Trophoblast cell (in vitro differentiated cells and primary cell): ENCODE data around the gene RIOK3.

Experiments
- DNase-seq, 2 donors: peaks; one replicate each; pipeline ENCODE4 v3.0.0-alpha.2; 2016
- H2AFZ ChIP-seq: 2 replicates; pipeline ENCODE4 v1.6.1; 2013; ENCODE audit warnings: low read length, moderate library complexity, mild to moderate bottlenecking; ENCODE audit not compliant: insufficient read depth, poor library complexity
- H2AK5ac ChIP-seq: 2 replicates; pipeline ENCODE4 v1.6.1; 2013; ENCODE audit warnings: mild to moderate bottlenecking, low read length
- H2BK120ac ChIP-seq: 2 replicates; pipeline ENCODE4 v1.6.1; 2013; ENCODE audit warnings: low read length, mild to moderate bottlenecking, moderate library complexity; ENCODE audit not compliant: insufficient read depth, poor library complexity
- H2BK12ac ChIP-seq: 2 replicates; pipeline ENCODE4 v1.6.1; 2013; ENCODE audit warnings: mild to moderate bottlenecking, low read length, moderate library complexity
- H2BK5ac ChIP-seq: 2 replicates; pipeline ENCODE4 v1.6.1; 2013; ENCODE audit warnings: low read length, low read depth, moderate library complexity, mild to moderate bottlenecking; ENCODE audit not compliant: poor library complexity
- H3K14ac ChIP-seq: 2 replicates; pipeline ENCODE4 v1.6.1; 2013; ENCODE audit warnings: mild to moderate bottlenecking, low read length
- H3K18ac ChIP-seq: 2 replicates; pipeline ENCODE4 v1.6.1; 2013; ENCODE audit warnings: mild to moderate bottlenecking, low read length
- H3K23ac ChIP-seq: 2 replicates; pipeline ENCODE4 v1.6.1; 2013; ENCODE audit warnings: low read length
- H3K27ac ChIP-seq: 2 replicates; pipeline ENCODE4 v1.5.1; 2013; ENCODE audit warnings: low read depth, mild to moderate bottlenecking, inconsistent platforms, low read length, moderate library complexity
- H3K27me3 ChIP-seq: 2 replicates; pipeline ENCODE4 v1.6.1; 2013; ENCODE audit warnings: inconsistent platforms, mild to moderate bottlenecking, low read length, moderate library complexity; ENCODE audit not compliant: insufficient read depth
- H3K36me3 ChIP-seq, 2 experiments: 1 replicate in 1 of 2; 2 replicates in 1 of 2; pipeline ENCODE4 v1.6.1; 2013; ENCODE audit warnings: low read length in 2 of 2, mild to moderate bottlenecking in 2 of 2, moderate library complexity in 1 of 2; ENCODE audit not compliant: insufficient read depth in 2 of 2, control insufficient read depth in 1 of 2
- H3K4ac ChIP-seq: 2 replicates; pipeline ENCODE4 v1.6.1; 2013; ENCODE audit warnings: low read depth, mild to moderate bottlenecking, low read length, moderate library complexity
- H3K4me1 ChIP-seq, 2 experiments: 1 replicate in 1 of 2; 2 replicates in 1 of 2; pipeline ENCODE4 v1.6.1; 2013; ENCODE audit warnings: low read length in 2 of 2, mild to moderate bottlenecking in 2 of 2, moderate library complexity in 1 of 2; ENCODE audit not compliant: insufficient read depth in 2 of 2, control insufficient read depth in 1 of 2
- H3K4me2 ChIP-seq: 2 replicates; pipeline ENCODE4 v1.6.1; 2013; ENCODE audit warnings: inconsistent platforms, mild to moderate bottlenecking, low read length, moderate library complexity
- H3K4me3 ChIP-seq: 2 replicates; pipeline ENCODE4 v1.5.1; 2013; ENCODE audit warnings: mild to moderate bottlenecking, low read depth, low read length, inconsistent platforms
- H3K79me1 ChIP-seq: one replicate; pipeline ENCODE4 v1.6.1; 2013; ENCODE audit warnings: low read length
- H3K79me2 ChIP-seq: 2 replicates; pipeline ENCODE4 v1.6.1; 2013; ENCODE audit warnings: low read length, mild to moderate bottlenecking; ENCODE audit not compliant: control insufficient read depth, insufficient read depth, poor library complexity
- H3K9ac ChIP-seq: 2 replicates; pipeline ENCODE4 v1.6.1; 2013; ENCODE audit warnings: mild to moderate bottlenecking, low read length
- H3K9me3 ChIP-seq: 2 replicates; pipeline ENCODE4 v1.6.1; 2013; ENCODE audit warnings: low read depth, mild to moderate bottlenecking, control low read depth, inconsistent platforms, low read length; ENCODE audit not compliant: insufficient read depth
- H4K12ac ChIP-seq: 2 replicates; pipeline ENCODE4 v1.6.1; 2013; ENCODE audit warnings: low read depth, mild to moderate bottlenecking, low read length, moderate library complexity
- H4K8ac ChIP-seq: 2 replicates; pipeline ENCODE4 v1.6.1; 2013; ENCODE audit warnings: low read depth, mild to moderate bottlenecking, low read length, moderate library complexity
- H4K91ac ChIP-seq: one replicate; pipeline ENCODE4 v1.6.1; 2013; ENCODE audit warnings: low read depth, mild to moderate bottlenecking, low read length, moderate library complexity
- WGBS: extraction: QIAGEN DNeasy Blood & Tissue Kit; methylation state at CpG from one replicate; pipeline ENCODE4 v1.1.7; 2013; ENCODE audit warnings: missing lambda C conversion rate; ENCODE audit not compliant: insufficient read length, insufficient coverage; ENCODE audit errors: extremely low coverage; 5-methylcytosine and 5-hydroxymethylcytosine counted together

Gene RIOK3

GRCh38 chr18:23479829-23480505 is 26.9 kb downstream of the RIOK3 start:
- no peak overlapping the region for H3K27ac ChIP-seq
- H4K91ac ChIP-seq: no peak overlapping the region
- no peak overlapping the region for H3K9ac ChIP-seq
- no peak overlapping the region for H2BK12ac ChIP-seq
- no peaks in the 10 kb centered on the region for H3K4me1 ChIP-seq
- H4K8ac ChIP-seq: no peak overlapping the region
- no peak overlapping the region for H3K18ac ChIP-seq
- no CpG with 5 or more reads among the region's 3 CpGs for WGBS
- H3K4me3 ChIP-seq: no peak overlapping the region
- H2AK5ac ChIP-seq: no peak overlapping the region
- no peak overlapping the region for H2BK120ac ChIP-seq
- H2AFZ ChIP-seq: no peak overlapping the region
- DNase-seq: no peak
- H3K27me3 ChIP-seq: no peaks in the 10 kb centered on the region
- peaks cover 25 to 46% of the 10 kb centered on the region in 2 experiments for H3K36me3 ChIP-seq
- H3K79me1 ChIP-seq: no peaks in the 10 kb centered on the region
- H3K9me3 ChIP-seq: no peaks in the 10 kb centered on the region
- no peaks in the 10 kb centered on the region for H3K79me2 ChIP-seq
- H3K14ac ChIP-seq: no peak overlapping the region
- H4K12ac ChIP-seq: no peak overlapping the region
- H2BK5ac ChIP-seq: no peak overlapping the region
- no peak overlapping the region for H3K4ac ChIP-seq
- no peak overlapping the region for H3K4me2 ChIP-seq
- no peak overlapping the region for H3K23ac ChIP-seq

- Histone ChIP-seq H3K27ac (no peak overlapping the region), H3K36me3 (peaks cover 7 to 16% of the 10 kb centered on the region in 2 experiments), H3K79me1 (no peaks in the 10 kb centered on the region), H3K27me3 (no peaks in the 10 kb centered on the region), H2BK12ac (no peak overlapping the region), H4K12ac (no peak overlapping the region), H2AK5ac (no peak overlapping the region), H3K4ac (no peak overlapping the region), H3K9ac (no peak overlapping the region), H2BK120ac (no peak overlapping the region), H3K14ac (no peak overlapping the region), H2BK5ac (no peak overlapping the region), H4K91ac (no peak overlapping the region), H3K4me2 (no peak overlapping the region), H3K79me2 (no peaks in the 10 kb centered on the region), H3K23ac (no peak overlapping the region), H3K4me3 (no peak overlapping the region), H3K4me1 (no peaks in the 10 kb centered on the region), H3K18ac (no peak overlapping the region), H4K8ac (no peak overlapping the region), H2AFZ (no peak overlapping the region), H3K9me3 (no peaks in the 10 kb centered on the region)
- no CpG with 5 or more reads among the region's 8 CpGs for WGBS
- no peak for DNase-seq
Measured at GRCh38 chr18:23484561-23485182, 31.6 kb downstream of the RIOK3 start.

GRCh38 chr18:23485386-23485785 is 32.3 kb downstream of the RIOK3 start:
- H3K4me3 ChIP-seq: no peak overlapping the region

GRCh38 chr18:23487738-23488570 is 34.9 kb downstream of the RIOK3 start:
- no peak overlapping the region for H2BK5ac ChIP-seq
- H2BK120ac ChIP-seq: no peak overlapping the region
- H2BK12ac ChIP-seq: no peak overlapping the region
- no peak overlapping the region for H3K9ac ChIP-seq
- H2AK5ac ChIP-seq: no peak overlapping the region
- no peaks in the 10 kb centered on the region for H3K27me3 ChIP-seq
- no peak overlapping the region for H4K12ac ChIP-seq
- no peak overlapping the region for H3K23ac ChIP-seq
- H3K9me3 ChIP-seq: no peaks in the 10 kb centered on the region
- no peak for DNase-seq
- H3K79me2 ChIP-seq: no peaks in the 10 kb centered on the region
- no peak overlapping the region for H3K14ac ChIP-seq
- no peak overlapping the region for H3K18ac ChIP-seq
- H3K79me1 ChIP-seq: no peaks in the 10 kb centered on the region
- no peak overlapping the region for H3K27ac ChIP-seq
- H3K4me1 ChIP-seq: no peaks in the 10 kb centered on the region
- H3K4ac ChIP-seq: no peak overlapping the region
- WGBS: no CpG with 5 or more reads among the region's 14 CpGs
- H4K91ac ChIP-seq: no peak overlapping the region
- no peaks in the 10 kb centered on the region for H3K36me3 ChIP-seq
- no peak overlapping the region for H3K4me2 ChIP-seq
- H2AFZ ChIP-seq: no peak overlapping the region
- no peak overlapping the region for H3K4me3 ChIP-seq
- H4K8ac ChIP-seq: no peak overlapping the region

More at GRCh38 chr18:23485386-23485785, 32.3 kb downstream of the RIOK3 start:
- Histone ChIP-seq H3K4ac (no peak overlapping the region), H3K4me2 (no peak overlapping the region), H3K79me1 (no peaks in the 10 kb centered on the region), H4K91ac (no peak overlapping the region), H2AK5ac (no peak overlapping the region), H3K9ac (no peak overlapping the region), H2BK5ac (no peak overlapping the region), H3K27me3 (no peaks in the 10 kb centered on the region), H2AFZ (no peak overlapping the region), H3K9me3 (no peaks in the 10 kb centered on the region), H4K8ac (no peak overlapping the region), H2BK12ac (no peak overlapping the region), H4K12ac (no peak overlapping the region), H3K36me3 (peaks cover 7 to 12% of the 10 kb centered on the region in 2 experiments), H3K14ac (no peak overlapping the region), H2BK120ac (no peak overlapping the region), H3K27ac (no peak overlapping the region), H3K4me1 (no peaks in the 10 kb centered on the region), H3K23ac (no peak overlapping the region), H3K18ac (no peak overlapping the region), H3K79me2 (no peaks in the 10 kb centered on the region)
- no peak for DNase-seq
- no CpG with 5 or more reads among the region's 7 CpGs for WGBS
